GM12878 (cell line): Measurements from ENCODE around the gene PRG2. TPM values are rescaled to one million over a fixed set of nuclear protein-coding genes. Genes with fewer than 3 reads are reported as not detected.

Experiments used
- ATF2 ChIP-seq: IDR thresholded peaks from 2 replicates; pipeline ENCODE4 v1.6.1; 2012; ENCODE audit warnings: low read length, inconsistent platforms
- BACH1 ChIP-seq: fragments of 450-650 bp; IDR thresholded peaks from 2 replicates; pipeline ENCODE4 v1.6.1; 2017; ENCODE audit warnings: mild to moderate bottlenecking, borderline replicate concordance
- BRCA1 ChIP-seq: IDR thresholded peaks from 2 replicates; pipeline ENCODE4 v1.6.1; 2011; ENCODE audit warnings: low read depth, low read length, improper control_type of control experiment
- CHD4 ChIP-seq: fragments of 200-600 bp; sonication (generic); IDR thresholded peaks from 2 replicates; pipeline ENCODE4 v1.6.1; 2016; ENCODE audit warnings: mild to moderate bottlenecking
- CUX1 ChIP-seq: IDR thresholded peaks from 2 replicates; pipeline ENCODE4 v1.6.1; 2012; ENCODE audit warnings: improper control_type of control experiment, low read depth, low read length; ENCODE audit not compliant: insufficient replicate concordance
- E4F1 ChIP-seq: fragments of 450-650 bp; IDR thresholded peaks from 2 replicates; pipeline ENCODE4 v1.6.1; 2018; ENCODE audit warnings: borderline replicate concordance, mild to moderate bottlenecking; ENCODE audit not compliant: partially characterized antibody
- EP300 ChIP-seq, 2 experiments: fragments of 150-350 bp in 1 of 2; IDR thresholded peaks; 2 replicates each; pipeline ENCODE4 v1.6.1; 2011 to 2012; ENCODE audit warnings: low read depth in 2 of 2, low read length in 2 of 2, borderline replicate concordance in 1 of 2, improper control_type of control experiment in 1 of 2, inconsistent platforms in 1 of 2; ENCODE audit not compliant: control insufficient read depth in 1 of 2
- ETV6 ChIP-seq, 2 experiments: fragments of 450-650 bp in 1 of 2; IDR thresholded peaks in 1 of 2; conservative IDR thresholded peaks in 1 of 2; 2 replicates each; pipeline ENCODE4 v1.6.1; 2014; ENCODE audit warnings: antibody characterized with exemption in 1 of 2, borderline replicate concordance in 1 of 2, low read depth in 1 of 2, mild to moderate bottlenecking in 1 of 2, moderate library complexity in 1 of 2
- IKZF1 ChIP-seq: fragments of 450-650 bp; conservative IDR thresholded peaks from 2 replicates; pipeline ENCODE4 v1.6.1; 2017; ENCODE audit warnings: antibody characterized with exemption, mild to moderate bottlenecking
- IRF5 ChIP-seq: fragments of 450-650 bp; IDR thresholded peaks from 2 replicates; pipeline ENCODE4 v1.6.1; 2017; ENCODE audit warnings: borderline replicate concordance
- JUNB ChIP-seq: IDR thresholded peaks from 2 replicates; pipeline ENCODE4 v1.6.1; 2016; ENCODE audit warnings: antibody characterized with exemption, mild to moderate bottlenecking
- MYB ChIP-seq: fragments of 150-350 bp; IDR thresholded peaks from 2 replicates; pipeline ENCODE4 v1.6.1; 2014; ENCODE audit warnings: mild to moderate bottlenecking, low read depth, low read length, borderline replicate concordance
- SREBF1 ChIP-seq: IDR thresholded peaks from 2 replicates; pipeline ENCODE4 v1.6.1; 2012; ENCODE audit warnings: mild to moderate bottlenecking, low read length
- TAF1 ChIP-seq: IDR thresholded peaks from 2 replicates; pipeline ENCODE4 v1.6.1; 2011; ENCODE audit warnings: mild to moderate bottlenecking, low read depth, low read length, borderline replicate concordance
- USF2 ChIP-seq: IDR thresholded peaks from 2 replicates; pipeline ENCODE4 v1.6.1; 2011; ENCODE audit warnings: low read depth, low read length, improper control_type of control experiment, borderline replicate concordance
- ZNF207 ChIP-seq: fragments of 450-650 bp; IDR thresholded peaks from 2 replicates; pipeline ENCODE4 v1.6.1; 2014; ENCODE audit warnings: antibody characterized with exemption, mild to moderate bottlenecking, borderline replicate concordance
- polyA plus RNA-seq, 11 experiments: library from polyadenylated mRNA; depleted of rRNA in 4 of 11; unstranded in 6 of 11; stranded (reverse) in 5 of 11; fragments of >200 nt; fragmentation: Nextera tagmentation in 4 of 11; fragmentation: Illumina TruSeq in 1 of 11; extraction: Ambion mirVana in 4 of 11; extraction: Trizol in 1 of 11; gene quantifications; 1 replicate in 1 of 11; 2 replicates in 10 of 11; pipeline versions ENCODE4 v1.2.1 to v1.2.3, GENCODE V29; 2011 to 2016; ENCODE audit warnings: inconsistent platforms in 2 of 11, missing spikeins in 2 of 11, low read depth in 1 of 11
- total RNA-seq, 4 experiments: library from RNA; depleted of rRNA in 3 of 4; stranded (reverse); fragments of >200 nt in 3 of 4; fragmentation: Illumina TruSeq in 1 of 4; extraction: Trizol in 1 of 4; gene quantifications; 2 replicates each; pipeline versions ENCODE4 v1.2.1 to v1.2.3, GENCODE V29; 2013 to 2021

PRG2 gene
- total and polyA plus RNA-seq, 10 of the 15 experiments (the other 5 are each of a cell fraction or from before 2014, with no cell fraction given): 0.10 to 1.7 (median 0.56) TPM; not detected in 2

GRCh38 chr11:57425565-57426438, 35.4 kb upstream of the PRG2 start (continued):
- no peak for TF ChIP-seq IRF5
- TF ChIP-seq JUNB: no peak
- no peak for TF ChIP-seq ZNF207
- TF ChIP-seq SREBF1: no peak
- TF ChIP-seq USF2: no peak
- no peak for TF ChIP-seq EP300 (IDR thresholded peaks at IDR 0.05; ENCODE audit: borderline replicate concordance in 1 of 2, control insufficient read depth in 1 of 2, low read depth in 2 of 2, low read length in 2 of 2)
- no peak for TF ChIP-seq ATF2
- no peak for TF ChIP-seq CHD4
- no peak; the same call in 1 of the 2 replicates for TF ChIP-seq IKZF1
- no peak for TF ChIP-seq BACH1
- TF ChIP-seq TAF1: 0 out of 2 replicates have a peak, but pooled peaks have one; percentile 7
- TF ChIP-seq ETV6 (conservative IDR thresholded peaks at IDR 0.05 in 1 of 2, IDR thresholded peaks at IDR 0.05 in 1 of 2; ENCODE audit: borderline replicate concordance in 1 of 2, low read depth in 1 of 2): no peak
- TF ChIP-seq MYB: no peak
- TF ChIP-seq CUX1: no peak
- no peak for TF ChIP-seq BRCA1
- TF ChIP-seq E4F1: no peak
